Umbilical cord (tissue), 2 donors: ENCODE data around the gene BORCS5. TPM values are rescaled to one million over a fixed set of nuclear protein-coding genes. Genes with fewer than 3 reads are reported as not detected.
"Not testable (repeated sequence)": the region's sequence is repeated elsewhere in the genome, so short reads cannot be mapped to it uniquely, and the experiment has no call there.

Experiments used
- DNase-seq: peaks from one replicate; pipeline ENCODE4 v3.0.0-alpha.2; 2015; ENCODE audit warnings: low spot score
- total RNA-seq: library from RNA; depleted of rRNA; stranded (reverse); fragments of >200 nt; gene quantifications from one replicate; pipeline ENCODE4 v1.2.3, GENCODE V29; 2014; ENCODE audit warnings: low replicate concordance; ENCODE audit not compliant: insufficient read depth

Gene BORCS5
- total RNA-seq = 17.6 TPM

DNA sequence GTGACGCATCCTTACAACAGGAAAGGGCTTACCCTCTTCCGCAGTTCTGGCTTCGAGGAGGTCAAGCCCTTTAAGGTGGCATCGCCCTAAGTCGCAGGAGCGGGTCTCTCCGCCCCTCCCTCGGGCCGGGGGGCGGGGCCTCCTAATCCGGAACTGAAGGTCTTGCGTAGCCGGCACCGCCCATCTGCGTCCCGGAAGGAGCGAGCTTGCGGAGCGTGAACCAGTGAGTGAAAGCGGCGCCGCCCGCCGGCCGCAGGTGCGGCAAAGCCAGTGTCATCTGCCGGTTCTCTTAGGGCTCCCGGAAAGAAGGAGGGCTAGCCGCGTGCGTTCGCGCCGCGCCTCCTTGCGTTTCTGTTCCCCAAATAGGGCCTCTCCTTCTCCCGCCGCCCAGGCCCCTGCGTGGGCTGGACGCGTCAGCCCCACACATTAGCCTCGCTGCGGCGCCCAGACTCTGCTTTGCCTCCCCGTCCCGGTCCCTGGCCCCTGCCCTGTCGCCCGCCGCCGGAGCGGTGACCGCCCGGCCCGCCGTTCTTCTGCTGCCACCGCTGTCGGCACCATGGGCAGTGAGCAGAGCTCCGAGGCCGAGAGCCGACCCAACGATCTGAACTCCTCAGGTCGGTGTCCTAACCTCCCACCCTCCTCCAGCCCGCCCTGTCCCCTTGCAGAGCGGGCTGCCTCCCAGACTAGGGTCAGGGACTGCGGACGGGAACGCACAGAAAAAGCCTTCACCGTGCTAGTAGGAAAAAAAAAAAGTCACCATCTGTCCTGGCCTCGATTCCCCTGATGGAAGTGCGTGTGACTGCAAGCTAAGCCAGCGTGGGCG is at the start of gene BORCS5:
Gene BORCS5, plus strand, starts transcription at position 183 of the 823 bp plus-strand sequence. Its CDS starts 374 bp downstream, at position 557.
- peak; percentile 97 for DNase-seq

DNA sequence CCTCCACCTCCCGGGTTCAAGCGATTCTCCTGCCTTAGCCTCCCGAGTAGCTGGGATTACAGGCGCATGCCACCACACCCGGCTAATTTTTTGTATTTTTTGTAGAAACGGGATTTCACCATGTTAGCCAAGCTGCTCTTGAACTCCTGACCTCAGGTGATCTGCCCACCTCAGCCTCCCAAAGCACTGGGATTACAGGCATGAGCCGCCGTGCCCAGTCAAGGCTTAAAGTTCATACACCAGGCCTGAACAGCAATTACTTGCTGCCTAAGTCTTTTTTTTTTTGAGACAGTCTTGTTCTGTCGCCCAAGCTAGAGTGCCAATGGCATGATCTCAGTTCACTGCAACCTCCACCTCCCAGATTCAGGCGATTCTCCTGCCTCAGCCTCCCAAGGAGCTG is 46.2 kb upstream of the BORCS5 start:
- not testable (repeated sequence) for DNase-seq

DNA sequence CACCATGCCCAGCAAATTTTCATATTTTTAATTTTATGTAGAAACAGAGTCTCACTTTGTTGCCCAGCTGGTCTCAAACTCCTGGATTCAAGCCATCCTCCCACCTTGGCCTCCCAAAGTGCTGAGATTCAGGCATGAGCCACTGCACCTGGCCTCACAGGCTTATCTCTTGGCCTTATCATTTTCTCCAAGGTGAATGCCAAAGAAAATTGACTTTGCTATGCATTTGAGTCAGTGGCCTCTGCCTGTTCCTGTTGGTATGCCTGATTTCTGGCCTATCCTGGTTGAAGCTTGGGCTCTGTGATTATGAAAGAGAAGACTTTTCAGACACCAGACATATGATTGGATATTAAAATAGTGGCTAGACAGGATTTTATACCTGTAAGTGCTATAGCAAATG is 41.0 kb upstream of the BORCS5 start:
- DNase-seq = no peak

DNA sequence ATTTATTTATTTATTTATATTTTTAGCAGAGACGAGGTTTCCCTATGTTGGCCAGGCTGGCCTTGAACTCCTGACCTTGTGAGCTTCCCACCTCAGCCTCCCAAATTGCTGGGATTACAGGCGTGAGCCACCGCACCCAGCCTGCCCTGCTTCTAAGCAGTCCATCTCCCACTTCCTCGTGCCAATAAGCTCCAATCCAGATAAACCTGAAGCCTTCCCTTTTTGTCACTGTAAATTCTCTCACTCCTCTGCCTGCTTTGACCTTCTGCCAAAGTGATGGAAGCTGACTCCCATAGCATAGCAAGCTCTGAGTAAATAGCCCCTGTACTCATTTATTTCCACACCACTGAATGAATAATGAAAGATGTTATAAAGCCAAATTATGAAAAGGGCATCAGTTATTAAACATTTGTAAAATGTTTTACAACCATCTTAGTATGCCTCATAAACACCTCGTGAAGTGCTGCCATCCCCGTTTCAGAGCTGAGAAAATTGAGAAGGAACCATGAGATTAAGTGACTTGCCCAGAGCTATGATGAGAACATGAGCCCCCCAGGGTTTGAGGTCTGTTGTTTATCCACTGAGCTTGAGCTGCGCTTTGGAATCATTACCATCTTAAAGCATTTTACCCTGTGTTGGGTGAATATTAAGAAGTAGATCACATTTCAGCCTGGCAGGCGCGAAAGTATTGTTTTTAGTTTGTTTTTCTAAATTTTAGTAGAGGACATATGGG is 37.3 kb upstream of the BORCS5 start:
- peak; percentile 74 for DNase-seq

DNA sequence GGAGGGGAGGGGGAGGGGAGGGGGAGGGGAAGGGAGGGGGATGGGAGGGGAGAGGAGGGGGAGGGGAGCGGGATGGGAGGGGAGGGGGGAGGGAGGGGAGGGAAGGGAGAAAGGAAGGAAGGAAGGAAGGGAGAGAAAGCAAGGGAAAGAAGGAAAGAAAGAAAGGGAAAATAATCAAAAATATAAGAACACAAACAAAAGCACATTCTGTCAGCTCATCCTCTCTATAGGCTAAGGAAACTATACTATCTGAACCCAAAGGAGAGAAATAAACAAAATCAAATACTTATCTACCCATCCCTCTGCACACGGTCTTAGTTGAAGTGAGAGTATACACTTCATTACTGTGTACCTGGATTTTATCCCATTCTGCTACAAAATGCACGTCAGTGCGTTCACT is 33.8 kb upstream of the BORCS5 start:
- DNase-seq = no peak

DNA sequence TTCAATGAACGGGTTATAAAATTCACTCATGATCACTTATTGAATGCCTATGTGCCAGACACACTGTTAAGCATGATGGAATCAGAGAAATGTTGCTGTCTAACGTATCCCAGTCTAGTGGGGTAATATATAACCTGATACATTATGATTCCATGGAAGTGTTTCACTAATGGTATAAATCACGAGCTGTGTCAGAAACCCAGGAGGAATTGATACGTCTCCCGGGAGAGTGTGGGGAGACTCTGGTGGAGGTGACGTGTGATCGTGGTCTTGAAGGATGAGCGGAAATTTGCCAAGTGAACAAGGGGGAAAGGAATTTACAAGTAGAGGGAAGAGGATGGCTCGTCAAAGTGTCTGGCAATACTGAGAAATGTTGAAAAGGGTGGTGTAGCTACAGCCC is 33.3 kb upstream of the BORCS5 start:
- no peak for DNase-seq

DNA sequence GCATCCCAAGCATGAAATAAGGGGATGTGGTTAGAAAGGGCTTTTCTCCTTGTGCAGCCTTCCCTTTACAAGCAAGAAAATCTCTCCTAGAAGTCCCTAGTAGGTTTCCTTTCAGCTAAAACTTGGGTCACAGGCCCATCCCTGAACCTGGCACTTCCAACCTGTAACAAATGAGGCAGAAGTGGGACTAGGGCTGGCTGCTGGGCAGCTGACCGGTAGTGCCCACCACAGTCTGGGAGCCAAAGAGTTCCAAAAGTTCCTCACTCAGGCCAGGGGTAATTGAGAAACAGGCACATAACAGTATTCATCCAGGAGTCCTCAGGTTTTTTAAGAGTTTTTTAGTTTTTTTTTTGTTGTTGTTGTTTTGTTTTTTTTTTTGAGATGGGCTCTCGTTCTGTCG is 30.6 kb upstream of the BORCS5 start:
- no peak for DNase-seq

DNA sequence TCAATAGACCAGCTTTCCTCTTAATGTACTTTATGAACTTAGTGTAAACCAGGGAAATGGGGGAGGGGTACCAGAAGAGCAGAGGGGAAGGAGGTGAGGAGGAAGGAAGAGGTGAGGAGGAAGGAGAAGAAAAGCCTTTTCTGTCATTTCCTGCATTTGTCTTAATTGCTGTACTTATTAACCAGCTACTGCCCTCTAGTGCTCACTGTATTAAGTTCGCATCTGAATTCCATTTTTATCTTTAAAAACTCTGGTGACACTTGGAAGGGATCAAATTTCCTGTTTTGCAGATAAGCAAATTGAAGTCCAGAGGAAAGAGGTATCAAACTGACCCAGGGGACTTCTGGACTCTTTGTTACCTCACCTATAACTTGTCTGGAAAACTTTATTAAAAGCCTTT is 29.1 kb upstream of the BORCS5 start:
- DNase-seq = peak; percentile 76

DNA sequence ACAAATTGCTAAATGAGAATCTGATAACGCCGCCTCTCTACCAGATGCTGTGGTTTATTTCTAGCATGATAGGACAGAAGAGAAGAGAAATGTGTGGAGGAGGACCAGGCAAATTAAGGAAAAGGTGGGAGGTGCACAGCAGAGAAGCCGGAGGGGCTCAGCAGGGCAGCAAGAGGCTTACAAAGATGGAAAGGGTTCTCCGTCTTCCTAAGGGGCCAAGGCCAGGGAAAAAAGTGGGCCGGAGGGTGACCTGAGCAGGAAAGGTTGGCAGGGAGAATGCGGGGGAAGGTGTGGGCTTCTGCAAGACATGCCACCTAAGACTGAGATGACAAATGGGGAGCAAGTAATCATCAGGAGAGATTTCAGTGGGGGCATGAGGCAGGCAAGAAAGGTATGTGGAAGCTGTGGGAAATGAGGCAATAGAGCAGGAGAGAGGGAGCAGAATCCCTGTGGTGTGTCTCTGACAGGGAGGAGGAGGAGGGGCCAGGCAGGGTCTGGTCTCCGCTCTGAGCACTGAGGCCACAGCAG is 25.6 kb upstream of the BORCS5 start:
- peak; percentile 61 for DNase-seq

DNA sequence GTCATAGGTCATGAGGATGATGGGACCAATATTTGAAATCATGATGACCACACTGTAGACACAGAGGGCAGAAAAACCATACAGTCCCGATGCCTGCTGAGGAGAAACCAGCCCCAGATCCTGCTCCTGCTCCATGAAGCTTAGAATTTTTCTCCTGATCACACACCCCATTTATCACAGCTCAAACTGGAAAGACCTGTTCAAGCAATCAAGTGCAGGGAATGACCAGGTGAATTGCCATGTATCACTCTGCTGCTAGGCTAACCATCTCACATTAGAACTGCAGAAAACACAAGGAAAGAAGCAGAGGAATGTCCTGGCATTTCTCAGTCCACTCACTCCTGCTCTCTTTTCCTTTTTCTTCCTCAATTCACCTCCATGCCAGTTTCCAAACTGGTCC is 25.0 kb upstream of the BORCS5 start:
- no peak for DNase-seq

DNA sequence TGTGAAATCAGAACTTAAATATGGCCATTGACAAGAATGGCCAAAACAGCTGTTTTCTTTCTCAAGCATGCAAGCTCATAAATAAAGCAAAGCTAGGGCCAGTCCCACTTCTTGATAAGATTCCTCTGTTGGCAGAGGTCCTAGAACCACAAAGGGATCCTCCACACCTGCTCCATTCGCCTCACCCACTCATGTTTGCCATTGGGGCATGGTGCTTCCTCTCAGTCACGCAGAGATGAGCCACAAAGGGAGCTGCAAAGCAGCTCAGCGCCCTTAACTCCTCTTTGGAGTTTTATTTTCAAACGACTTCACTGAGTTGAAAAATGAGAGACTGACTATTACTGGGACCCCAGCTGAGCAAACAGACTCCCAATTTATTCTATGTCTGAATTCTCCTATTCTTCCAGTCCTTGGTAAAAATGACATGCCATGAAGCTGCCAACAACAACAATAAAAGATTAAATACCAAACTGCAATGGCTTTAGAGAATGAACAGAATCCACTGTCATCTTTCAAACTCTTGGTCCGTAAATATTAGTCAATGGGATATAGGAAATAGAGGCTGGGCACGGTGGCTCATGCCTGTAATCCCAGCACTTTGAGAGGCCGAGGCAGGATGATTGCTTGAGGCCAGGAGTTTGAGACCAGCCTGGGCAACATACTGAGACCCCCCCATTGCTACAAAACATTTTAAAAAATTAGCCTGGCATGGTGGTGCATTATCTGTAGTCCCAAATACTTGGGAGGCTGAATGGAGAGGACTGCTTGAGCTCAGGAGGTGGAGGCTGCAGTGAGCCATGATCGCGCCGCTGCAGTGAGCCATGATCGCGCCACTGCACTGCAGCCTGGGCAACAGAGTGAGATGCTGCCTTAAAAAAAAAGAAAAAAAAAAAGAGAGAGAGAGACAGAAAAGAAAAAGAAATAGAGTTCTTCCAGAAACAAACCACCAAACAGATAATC is 23.2 kb upstream of the BORCS5 start:
- DNase-seq = peak; percentile 66

DNA sequence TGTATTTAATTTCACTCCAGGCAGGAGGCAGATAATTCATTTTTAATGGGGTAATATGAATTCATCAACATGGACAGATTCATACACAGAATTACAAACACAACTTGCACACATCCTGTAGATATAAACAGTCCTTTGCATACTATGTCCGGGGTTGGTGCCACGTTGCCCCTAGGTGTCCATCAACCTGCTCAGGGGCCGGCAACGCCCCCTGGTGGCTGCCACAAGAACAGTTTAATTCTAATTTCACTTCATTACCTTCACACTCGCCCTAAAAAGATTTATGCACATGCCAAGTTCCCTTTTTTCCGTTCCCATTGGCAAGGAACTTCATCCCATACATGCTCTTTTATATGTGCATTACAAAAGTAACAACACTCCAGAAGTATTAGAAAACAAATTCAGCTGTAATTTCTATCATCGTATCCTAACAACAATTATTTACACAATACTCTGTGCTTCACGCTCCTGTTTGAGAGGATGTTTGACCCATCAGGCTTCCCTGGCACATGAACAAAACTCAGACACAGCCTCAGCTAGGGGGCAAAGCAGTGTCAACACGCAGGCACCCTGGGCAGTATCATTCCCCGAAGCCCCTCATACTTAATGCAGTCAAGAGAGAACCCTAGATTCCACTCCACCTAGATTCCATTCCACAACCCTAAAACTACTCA is 22.4 kb upstream of the BORCS5 start:
- DNase-seq = no peak

DNA sequence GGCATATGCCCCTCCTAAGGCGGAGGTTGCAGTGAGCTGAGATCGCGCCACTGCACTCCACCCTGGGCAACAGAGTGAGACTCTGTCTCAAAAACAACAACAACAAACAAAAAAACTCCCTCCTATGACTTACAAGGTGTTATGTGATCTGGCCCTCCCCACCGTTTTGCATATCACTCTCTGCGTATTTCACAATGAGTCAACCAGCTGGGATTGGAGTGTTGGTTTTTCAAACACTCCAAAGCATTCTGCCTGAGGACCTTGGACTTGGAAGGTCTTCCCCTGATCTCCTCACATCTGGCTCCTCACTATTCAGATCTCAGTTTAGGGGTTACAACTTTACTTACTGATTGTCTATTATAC is 20.8 kb upstream of the BORCS5 start:
- DNase-seq = no peak

DNA sequence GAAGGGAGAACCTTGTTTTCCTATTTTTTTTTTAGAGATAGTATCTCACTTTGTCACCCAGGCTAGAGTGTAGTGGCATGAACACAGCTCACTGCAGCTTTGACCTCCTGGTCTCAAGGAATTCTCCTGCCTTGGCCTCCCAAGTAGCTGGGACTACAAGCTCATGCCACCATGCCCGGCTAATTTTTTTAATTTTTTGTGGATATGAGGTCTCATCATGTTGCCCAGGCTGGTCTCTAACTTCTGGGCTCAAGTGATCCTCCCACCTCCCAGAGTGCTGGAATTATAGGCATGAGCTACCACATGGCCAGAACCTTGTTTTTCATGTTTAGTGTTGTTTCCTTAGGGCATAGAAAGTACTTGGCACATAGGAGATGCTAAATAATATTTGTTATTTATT is 20.4 kb upstream of the BORCS5 start:
- no peak for DNase-seq

DNA sequence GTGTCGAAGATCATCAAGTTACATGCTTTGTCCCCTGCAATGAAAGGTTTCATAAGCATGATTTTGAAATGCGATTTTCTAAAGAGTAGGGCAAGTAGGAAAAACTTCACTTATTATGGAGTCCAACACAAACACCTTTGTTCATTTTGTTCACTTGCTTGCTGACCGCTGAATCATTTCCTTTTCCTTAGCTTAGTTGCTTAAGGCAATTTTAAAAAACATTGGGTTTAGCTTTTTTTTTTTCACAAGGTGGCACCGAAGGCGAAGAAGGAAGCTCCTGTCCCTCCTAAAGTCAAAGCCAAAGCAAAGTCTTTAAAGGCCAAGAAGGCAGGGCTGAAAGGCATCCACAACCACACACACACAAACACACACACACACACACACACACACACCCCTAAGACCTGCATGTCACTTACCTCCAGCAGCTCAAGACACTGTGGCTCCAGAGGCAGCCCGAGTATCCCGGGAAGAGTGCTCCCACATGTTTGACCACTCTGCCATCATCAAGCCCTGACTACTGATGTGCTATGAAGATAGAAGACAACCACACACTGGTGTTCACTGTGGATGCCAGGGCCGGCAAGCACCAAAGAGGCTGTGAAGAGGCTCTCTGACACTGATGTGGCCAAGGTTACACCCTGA is 18.2 kb upstream of the BORCS5 start:
- DNase-seq = no peak

DNA sequence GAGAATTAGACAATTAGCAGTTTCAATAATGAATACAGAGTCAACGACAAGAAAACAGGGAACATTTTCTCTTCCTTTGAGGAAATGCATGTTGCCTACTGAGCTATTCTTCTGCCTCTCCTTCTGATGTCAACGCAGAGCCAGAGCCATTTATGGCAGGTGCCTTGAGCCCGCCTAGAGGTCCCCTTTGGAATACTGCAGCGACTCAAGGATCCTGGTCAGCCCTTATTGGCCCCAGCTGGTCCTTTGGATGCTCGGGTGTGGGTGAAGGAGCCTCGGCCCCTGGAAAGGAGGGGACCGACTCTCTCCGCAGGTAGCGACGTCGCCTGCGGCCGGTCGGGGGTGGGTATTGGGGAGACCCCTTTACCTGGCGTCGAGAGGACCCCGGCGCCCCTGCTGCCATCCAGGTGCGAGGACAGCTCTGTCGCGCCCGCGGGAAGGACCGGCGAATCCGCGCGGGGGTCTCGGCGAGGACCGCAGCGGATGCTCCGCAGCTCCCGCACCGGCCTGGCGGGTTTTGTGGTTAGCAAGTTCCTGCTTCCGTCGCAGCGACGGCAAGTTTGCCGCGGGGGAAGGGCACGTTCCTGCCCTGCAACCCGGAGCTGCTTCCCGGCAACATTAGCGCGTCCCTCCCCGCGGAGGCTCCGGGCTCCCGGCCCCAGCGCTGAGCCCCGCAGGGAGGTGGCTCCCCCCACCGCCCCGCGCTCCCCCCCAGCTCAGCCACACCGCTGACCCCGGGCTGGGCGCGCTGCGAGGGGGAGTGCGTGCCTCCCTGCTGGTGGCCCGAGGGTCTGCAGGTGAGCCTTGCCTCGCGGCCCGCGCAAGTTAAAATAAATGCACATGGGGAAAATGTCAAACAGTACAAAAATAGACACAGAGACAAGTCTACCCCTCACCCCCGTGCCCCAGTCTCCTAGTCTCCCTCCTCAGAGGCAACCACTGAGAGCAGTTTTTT is 6.9 kb upstream of the BORCS5 start, which contains the start of gene MANSC1:
Gene MANSC1, minus strand, starts transcription at position 532 of the 955 bp plus-strand sequence. CDS start 6,928 bp downstream, outside the sequence.
- peak; percentile 63 for DNase-seq

DNA sequence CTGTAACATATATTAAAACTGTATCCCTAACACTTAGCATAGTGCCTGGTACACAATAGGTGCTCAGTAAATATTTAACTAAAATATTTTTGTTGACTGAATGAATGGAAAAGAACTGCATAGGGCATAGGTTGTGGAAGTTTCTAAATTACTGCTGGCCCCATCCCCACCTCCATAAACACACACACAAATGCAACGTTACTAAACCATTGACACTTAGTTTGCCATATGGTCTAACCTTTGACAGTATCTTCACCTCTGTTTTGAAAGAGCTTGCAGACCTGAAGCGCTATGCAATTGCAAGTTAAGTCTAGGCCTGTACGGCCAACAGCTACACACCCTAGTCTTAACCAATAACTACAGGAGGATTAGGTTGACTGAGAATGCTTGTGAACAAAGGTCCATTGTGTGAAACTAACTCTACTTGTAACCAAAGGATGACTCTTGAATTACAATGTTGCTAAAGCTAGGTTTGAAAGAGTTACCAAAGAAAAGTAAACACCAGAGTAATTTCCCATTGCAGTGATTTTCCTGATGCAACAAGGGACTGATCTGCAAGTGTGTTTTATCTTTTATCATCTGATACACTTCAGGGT is 5.9 kb upstream of the BORCS5 start:
- no peak for DNase-seq

DNA sequence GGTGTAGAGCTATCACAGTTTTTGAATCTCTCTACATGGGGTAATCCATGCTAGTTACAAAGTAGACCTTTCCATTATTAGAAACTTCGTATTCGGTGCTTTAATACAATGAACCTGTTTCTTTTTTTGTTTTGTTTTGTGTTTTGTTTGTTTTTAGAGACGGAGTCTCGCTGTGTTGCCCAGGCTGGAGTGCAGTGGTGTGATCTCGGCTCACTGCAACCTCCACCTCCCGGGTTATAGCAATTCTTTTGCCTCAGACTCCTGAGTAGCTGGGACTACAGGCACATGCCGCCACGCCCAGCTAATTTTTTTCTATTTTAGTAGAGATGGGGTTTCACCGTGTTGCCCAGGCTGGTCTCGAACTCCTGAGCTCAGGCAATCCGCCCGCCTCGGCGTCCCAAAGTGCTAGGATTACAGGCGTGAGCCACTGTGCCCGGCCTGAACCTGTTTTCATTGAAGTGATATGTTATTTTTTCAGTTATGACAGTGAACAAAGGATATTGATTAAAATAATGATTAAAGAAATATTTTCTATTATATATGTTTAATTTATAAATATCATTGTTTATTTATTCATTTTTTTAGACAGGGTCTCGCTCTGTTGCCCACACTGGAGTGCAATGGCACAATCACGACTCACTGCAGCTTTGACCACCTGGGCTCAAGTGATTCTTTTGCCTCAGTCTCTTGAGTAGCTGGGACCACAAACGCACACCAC is 5.3 kb upstream of the BORCS5 start:
- DNase-seq = not testable (repeated sequence)
